Epithelial cell of proximal tubule (primary cell): Measurements from ENCODE around the gene TNFRSF1A. TPM values are rescaled to one million over a fixed set of nuclear protein-coding genes. Genes with fewer than 3 reads are reported as not detected.

Source experiments
- DNase-seq: peaks from one replicate; pipeline ENCODE4 v3.0.0-alpha.2; 2011; ENCODE audit warnings: low read depth
- H3K4me3 ChIP-seq: 2 replicates; pipeline ENCODE4 v1.5.1; 2011; ENCODE audit warnings: low read depth, mild to moderate bottlenecking, low read length
- CTCF ChIP-seq: conservative IDR thresholded peaks from 2 replicates; pipeline ENCODE4 v1.5.1; 2012; ENCODE audit warnings: low read depth, mild to moderate bottlenecking, low read length
- total RNA-seq: library from RNA; depleted of rRNA; stranded (reverse); fragments of >200 nt; gene quantifications from 2 replicates; pipeline ENCODE4 v1.2.3, GENCODE V29; 2015

TNFRSF1A gene
- total RNA-seq, 1 donor from 2014 or later, result 163 TPM

DNA sequence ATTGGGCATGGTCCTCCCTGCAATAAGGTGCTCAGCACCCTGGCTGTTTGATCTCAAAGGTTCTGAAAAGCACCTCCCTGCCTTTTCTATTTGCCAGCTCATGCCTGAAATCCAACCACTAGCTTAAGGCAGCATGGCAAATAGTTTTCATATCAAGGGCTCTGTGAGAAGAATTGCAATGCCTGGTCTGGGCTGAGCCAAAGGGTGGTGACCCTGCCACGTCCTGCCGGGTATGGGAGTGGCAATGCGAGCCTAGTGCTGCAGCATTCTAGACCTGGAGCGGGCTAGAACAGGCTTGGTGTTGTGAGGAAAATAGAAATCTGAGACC lies 35.8 kb upstream of the TNFRSF1A start:
- TF ChIP-seq CTCF, result no peak
- DNase-seq, result peak; percentile 59
- peak overlapping the region; percentile 87 for H3K4me3 ChIP-seq

DNA sequence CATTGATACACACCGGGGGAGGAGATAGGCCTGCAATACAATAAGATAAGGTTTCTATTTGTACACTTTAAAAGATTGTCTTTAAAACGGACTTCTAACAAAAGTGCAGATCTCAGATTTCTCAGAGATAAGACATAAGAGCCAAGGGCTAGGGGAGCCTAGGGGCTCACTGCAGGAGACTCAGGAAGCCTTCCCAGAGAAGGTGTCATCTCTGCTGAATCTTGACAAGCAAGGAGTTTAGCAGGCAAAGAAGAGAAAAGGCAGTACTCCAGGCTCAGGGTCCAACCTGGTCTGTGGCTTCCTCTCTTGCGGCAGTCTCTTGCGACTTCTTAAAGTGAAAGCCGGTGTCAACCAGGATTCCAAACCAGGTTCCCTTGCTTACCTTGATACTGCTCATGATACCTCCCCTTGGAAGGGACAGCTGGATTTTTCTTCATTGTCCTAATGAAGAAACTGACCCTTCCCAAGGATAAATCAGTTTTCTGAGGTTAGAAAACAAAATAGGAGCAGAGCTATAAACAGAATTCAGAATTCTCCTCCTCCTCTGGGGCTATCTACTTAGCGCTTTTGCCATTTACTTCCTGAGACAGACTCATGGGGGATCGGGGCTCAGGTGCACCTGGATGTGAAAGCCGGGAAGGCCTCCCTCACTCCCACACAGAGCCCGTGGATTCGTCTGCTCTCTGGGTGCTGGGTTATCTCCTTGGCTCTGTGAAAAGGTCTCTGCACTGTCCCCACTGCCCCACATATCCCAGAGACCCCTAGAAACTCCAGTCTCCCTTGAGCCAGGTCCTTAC lies 35.2 kb upstream of the TNFRSF1A start:
- no peak for DNase-seq
- no peak for TF ChIP-seq CTCF
- H3K4me3 ChIP-seq, result peak overlapping the region; percentile 87

DNA sequence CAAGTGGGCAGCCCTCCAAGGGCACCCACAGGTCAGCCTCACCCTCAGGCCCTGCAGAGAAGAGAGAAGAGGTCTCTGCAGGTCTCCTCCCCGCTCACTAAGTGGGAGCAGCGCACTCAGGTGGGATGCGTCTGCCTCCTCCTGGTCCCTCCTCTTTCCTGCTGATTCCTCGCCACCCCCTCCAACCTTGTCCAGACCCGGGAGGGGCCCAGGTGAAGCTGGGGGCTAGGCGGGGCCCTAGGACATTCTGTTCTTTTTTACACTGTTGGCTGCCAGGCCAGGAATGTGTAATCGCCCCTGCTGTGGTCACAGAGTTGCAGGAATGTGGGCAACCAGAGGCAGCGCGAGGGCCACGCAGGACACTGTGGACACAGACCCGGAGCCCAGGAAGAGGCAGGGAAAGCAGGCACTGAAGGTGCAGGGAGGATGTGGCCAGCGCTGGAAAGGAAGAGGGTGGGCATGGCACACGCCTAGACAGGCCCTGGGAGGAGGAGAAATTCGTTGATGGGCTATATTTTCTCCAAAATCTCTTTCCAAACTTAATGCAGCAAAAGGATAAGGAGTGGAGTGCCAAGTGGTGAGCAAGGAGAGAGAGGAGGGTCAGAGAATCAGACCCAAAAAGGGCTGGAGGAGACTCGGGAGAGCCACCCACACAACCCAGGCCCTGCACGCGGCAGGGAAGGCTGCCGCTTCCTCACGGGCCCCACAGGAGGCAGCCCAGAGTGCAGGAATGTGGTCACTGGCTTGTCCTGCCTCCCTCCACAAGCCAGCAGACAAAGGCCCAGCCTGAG lies 34.4 kb upstream of the TNFRSF1A start:
- peak overlapping the region; percentile 87 for H3K4me3 ChIP-seq
- DNase-seq, result no peak
- TF ChIP-seq CTCF, result peak; percentile 53

- no peak for TF ChIP-seq CTCF
- DNase-seq, result no peak
- peak within 1 kb of the TSS; percentile 87 for H3K4me3 ChIP-seq
Measured at GRCh38 chr12:6375269-6376078, 33.6 kb upstream of the TNFRSF1A start, which contains the start of gene SCNN1A. Gene SCNN1A (minus strand): TSS chr12:6375563. CDS start chr12:6374783, 780 bp downstream.

DNA sequence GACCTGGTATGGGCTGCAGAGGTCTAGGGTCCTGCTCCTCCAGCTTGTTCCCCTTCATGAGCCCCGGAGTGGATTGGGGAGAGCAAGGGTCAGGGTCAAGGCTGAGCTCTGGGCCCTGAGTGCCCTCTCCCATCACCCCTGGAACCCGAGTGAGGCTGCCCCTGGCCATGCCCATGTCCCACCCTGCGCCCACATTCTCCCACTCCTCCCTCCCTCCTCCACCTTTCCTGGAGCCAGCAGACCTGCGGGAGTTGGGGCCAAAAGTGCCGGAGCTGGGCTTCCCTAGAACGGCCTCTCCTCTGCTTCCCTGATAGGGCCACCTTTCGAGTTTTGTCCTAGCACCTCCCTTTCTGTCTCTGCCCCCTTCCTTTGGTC lies 32.9 kb upstream of the TNFRSF1A start:
- no peak for TF ChIP-seq CTCF

GRCh38 chr12:6374028-6374785 lies 32.3 kb upstream of the TNFRSF1A start:
- DNase-seq, result no peak
- H3K4me3 ChIP-seq, result peak overlapping the region; percentile 87
- no peak for TF ChIP-seq CTCF

More for the DNA sequence above, 32.9 kb upstream of the TNFRSF1A start:
- no peak for DNase-seq
- H3K4me3 ChIP-seq, result peak overlapping the region; percentile 87
